HG03558 (cell line): Measurements from ENCODE around the gene NACC1.

Experiments
- ATAC-seq: cut with Tn5 transposase; IDR thresholded peaks from one replicate; pipeline ENCODE4 v1.9.1; 2021; ENCODE audit warnings: moderate number of reproducible peaks; ENCODE audit not compliant: unreplicated experiment; ENCODE audit errors: extremely low read depth

Gene NACC1

GRCh38 chr19:13087295-13087694 is 30.8 kb upstream of the NACC1 start:
- ATAC-seq: no peak

- no peak for ATAC-seq
Observed at GRCh38 chr19:13087795-13088537, 30.1 kb upstream of the NACC1 start.

- ATAC-seq: no peak
Observed at GRCh38 chr19:13089139-13089856, 28.8 kb upstream of the NACC1 start.

GRCh38 chr19:13089857-13090507 is 28.1 kb upstream of the NACC1 start:
- no peak for ATAC-seq

GRCh38 chr19:13090511-13091231 is 27.4 kb upstream of the NACC1 start:
- no peak for ATAC-seq

- ATAC-seq: no peak
Observed at GRCh38 chr19:13091400-13092157, 26.5 kb upstream of the NACC1 start.

- ATAC-seq: no peak
Observed at GRCh38 chr19:13092158-13092543, 25.9 kb upstream of the NACC1 start.

GRCh38 chr19:13092606-13093235 is 25.3 kb upstream of the NACC1 start:
- ATAC-seq: no peak

- no peak for ATAC-seq
Observed at GRCh38 chr19:13093407-13094105, 24.5 kb upstream of the NACC1 start.

GRCh38 chr19:13094106-13094504 is 24.0 kb upstream of the NACC1 start:
- ATAC-seq: no peak

GRCh38 chr19:13094771-13095392 is 23.2 kb upstream of the NACC1 start:
- no peak for ATAC-seq

GRCh38 chr19:13095393-13095784 is 22.7 kb upstream of the NACC1 start:
- no peak for ATAC-seq

- ATAC-seq: no peak
Observed at GRCh38 chr19:13095934-13096927, 21.8 kb upstream of the NACC1 start.

GRCh38 chr19:13097033-13097462 is 21.0 kb upstream of the NACC1 start:
- ATAC-seq: no peak

- no peak for ATAC-seq
Observed at GRCh38 chr19:13097463-13098258, 20.4 kb upstream of the NACC1 start.

GRCh38 chr19:13098277-13099072 is 19.6 kb upstream of the NACC1 start:
- no peak for ATAC-seq
